ENCODE data around the gene UBE2Q1.

GRCh38 chr1:154594811-154595210 lies 36.3 kb upstream of the UBE2Q1 start:
- TF ChIP-seq POLR2A (IDR thresholded peaks at IDR 0.05): no peak
- TF ChIP-seq, protein P1, sequence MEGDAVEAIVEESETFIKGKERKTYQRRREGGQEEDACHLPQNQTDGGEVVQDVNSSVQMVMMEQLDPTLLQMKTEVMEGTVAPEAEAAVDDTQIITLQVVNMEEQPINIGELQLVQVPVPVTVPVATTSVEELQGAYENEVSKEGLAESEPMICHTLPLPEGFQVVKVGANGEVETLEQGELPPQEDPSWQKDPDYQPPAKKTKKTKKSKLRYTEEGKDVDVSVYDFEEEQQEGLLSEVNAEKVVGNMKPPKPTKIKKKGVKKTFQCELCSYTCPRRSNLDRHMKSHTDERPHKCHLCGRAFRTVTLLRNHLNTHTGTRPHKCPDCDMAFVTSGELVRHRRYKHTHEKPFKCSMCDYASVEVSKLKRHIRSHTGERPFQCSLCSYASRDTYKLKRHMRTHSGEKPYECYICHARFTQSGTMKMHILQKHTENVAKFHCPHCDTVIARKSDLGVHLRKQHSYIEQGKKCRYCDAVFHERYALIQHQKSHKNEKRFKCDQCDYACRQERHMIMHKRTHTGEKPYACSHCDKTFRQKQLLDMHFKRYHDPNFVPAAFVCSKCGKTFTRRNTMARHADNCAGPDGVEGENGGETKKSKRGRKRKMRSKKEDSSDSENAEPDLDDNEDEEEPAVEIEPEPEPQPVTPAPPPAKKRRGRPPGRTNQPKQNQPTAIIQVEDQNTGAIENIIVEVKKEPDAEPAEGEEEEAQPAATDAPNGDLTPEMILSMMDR (IDR thresholded peaks at IDR 0.05): no peak
